ENCODE results near the gene KCNF1.

KCNF1 gene

GRCh38 chr2:10905006-10905861, 6.5 kb upstream of the KCNF1 start:
- DNase-seq = no peak

GRCh38 chr2:10905862-10906143, 5.9 kb upstream of the KCNF1 start:
- no peak for DNase-seq

- DNase-seq = no peak
Measured at GRCh38 chr2:10906926-10907625, 4.7 kb upstream of the KCNF1 start.

DNA sequence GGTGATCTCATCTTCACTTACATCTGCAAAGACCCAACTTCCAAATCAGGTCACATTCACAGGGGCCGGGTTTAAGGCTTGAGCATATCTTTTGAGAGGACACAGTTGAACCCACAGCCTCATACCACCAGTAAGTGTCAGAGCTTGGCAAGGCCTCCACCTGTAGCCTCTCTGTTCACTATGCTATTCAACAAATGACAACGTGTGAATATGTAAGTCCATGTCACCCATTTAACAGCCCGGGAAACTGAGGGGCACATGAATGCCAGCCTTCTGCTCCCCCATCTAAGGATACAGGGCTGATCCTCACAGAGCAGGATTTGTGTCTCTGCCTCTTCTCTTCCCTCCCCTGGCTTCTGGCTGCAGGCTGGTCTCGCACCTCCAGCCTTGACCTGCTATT, 3.5 kb upstream of the KCNF1 start:
- DNase-seq = no peak

DNA sequence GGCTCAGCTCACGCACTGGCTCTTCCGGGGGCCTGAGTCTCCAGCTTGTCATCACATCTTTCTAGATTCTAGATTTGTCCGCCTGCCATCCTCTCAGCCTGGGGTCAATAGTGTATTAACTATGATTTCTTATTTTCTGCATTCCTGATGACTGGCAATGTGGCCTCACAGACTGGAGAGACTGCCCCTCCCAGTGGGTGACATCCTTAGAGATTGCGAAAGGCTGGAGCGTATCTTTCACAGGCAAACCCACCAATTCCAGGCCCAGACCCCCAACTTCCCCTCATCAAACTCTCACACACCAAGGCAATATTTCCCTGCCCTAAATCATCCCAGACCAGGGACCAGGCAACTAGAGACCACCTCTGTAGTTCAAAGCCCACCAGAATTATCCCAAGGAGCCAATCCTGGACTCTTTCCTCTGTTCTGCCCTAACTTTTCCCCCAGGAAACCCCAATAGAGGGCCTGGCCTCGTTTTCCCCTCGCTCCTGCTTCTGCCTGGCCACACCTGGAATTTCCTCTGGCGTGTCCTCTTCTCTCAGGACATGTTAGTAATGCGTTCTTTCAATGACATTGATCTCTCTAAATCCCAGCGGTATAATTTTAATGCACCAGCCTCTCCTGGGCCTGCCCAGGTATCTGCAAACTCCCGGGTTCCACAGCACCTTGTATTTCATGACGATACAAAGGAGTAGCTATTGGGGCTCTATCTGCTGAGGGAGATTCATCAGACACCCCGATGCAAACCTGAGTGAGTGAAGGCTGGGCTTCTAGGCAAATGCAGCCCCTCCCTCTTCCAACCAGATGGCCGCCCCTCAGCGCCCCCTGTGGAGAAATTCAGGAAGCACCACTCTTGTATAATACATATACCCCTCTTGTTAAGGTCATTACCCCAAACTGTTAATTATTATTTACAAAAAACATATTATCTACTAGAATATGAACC, 2.4 kb upstream of the KCNF1 start:
- no peak for DNase-seq

DNA sequence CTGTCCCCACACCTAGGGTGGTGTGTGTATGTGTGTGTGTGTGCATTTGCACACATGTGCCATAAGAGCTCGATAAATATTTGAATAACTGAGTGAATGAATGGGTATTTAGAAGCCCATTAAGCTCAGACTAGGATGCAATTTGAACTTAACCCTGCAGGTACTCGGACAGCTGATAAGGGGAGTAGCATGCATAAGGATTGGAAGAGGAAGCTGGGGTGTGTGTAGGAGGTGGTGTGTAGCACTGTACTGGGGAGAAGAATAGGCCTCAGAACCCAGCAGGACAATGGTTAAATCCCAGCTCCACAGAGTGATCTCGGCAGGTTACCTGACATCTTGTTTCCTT, 1.8 kb upstream of the KCNF1 start:
- no peak for DNase-seq

DNA sequence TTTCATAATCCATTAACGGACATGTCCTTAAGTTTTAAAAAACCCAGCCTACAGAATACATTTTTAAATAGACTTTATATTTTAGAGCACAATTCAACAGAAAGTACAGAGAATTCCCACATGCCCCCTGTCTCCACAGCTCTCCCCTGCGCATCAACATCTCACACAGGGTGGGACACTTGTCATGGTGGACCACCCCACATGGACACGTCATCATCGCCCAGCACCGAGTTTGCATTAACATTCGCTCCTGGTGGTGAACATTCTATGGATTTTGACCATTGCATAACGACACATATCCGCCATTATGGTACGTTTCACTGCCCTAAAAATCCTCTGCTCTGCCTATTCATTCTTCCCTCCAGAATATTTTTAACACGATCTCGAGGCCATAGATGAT, 1.1 kb upstream of the KCNF1 start:
- no peak for DNase-seq

- DNase-seq = no peak
Measured at GRCh38 chr2:10912076-10912731, 470 bp downstream of the KCNF1 start.

DNA sequence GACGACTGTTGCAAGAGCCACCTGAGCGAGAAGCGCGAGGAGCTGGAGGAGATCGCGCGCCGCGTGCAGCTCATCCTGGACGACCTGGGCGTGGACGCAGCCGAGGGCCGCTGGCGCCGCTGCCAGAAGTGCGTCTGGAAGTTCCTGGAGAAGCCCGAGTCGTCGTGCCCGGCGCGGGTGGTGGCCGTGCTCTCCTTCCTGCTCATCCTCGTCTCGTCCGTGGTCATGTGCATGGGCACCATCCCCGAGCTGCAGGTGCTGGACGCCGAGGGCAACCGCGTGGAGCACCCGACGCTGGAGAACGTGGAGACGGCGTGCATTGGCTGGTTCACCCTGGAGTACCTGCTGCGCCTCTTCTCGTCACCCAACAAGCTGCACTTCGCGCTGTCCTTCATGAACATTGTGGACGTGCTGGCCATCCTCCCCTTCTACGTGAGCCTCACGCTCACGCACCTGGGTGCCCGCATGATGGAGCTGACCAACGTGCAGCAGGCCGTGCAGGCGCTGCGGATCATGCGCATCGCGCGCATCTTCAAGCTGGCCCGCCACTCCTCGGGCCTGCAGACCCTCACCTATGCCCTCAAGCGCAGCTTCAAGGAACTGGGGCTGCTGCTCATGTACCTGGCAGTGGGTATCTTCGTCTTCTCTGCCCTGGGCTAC, 1.2 kb downstream of the KCNF1 start:
- no peak for DNase-seq

DNA sequence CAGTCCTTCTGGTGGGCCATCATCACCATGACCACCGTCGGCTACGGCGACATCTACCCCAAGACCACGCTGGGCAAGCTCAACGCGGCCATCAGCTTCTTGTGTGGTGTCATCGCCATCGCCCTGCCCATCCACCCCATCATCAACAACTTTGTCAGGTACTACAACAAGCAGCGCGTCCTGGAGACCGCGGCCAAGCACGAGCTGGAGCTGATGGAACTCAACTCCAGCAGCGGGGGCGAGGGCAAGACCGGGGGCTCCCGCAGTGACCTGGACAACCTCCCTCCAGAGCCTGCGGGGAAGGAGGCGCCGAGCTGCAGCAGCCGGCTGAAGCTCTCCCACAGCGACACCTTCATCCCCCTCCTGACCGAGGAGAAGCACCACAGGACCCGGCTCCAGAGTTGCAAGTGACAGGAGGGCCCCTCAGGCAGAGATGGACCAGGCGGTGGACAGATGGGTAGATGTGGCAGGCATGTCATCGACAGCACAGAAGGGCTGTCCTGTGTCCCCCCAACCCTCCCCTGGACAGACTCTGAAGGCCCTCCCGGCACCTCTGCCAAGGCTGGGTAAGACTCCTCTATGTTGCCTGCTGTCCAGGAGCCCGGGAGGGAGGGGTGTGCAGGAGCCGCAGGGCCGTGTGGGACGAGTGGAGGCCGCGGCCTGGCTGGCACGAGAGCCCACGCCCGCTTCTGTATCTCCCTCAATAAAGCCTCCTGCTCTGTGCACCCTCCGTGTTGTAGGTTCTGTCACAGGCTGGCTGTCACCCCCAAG, 2.0 kb downstream of the KCNF1 start:
- DNase-seq = no peak

DNA sequence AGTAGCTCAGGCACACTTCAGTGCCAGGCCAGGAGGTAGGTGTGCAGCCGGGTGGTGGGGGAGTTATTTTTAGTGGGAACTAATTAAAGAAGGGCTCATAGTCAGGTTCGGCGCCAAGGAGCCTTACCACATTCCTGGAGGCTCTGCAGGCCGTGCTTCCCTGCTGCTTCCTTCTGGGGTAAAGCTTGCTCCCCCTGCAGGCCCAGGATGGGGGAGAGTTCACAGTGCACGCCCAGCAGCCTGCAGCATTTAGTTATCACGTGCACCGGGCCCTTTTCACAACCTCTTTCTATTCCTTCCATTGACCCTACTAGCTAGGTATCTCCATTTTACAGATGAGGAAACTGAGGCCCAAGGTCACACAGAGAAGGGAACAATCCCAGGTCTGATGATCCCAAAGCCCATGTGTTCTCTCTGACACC, 2.5 kb downstream of the KCNF1 start:
- DNase-seq = no peak

DNA sequence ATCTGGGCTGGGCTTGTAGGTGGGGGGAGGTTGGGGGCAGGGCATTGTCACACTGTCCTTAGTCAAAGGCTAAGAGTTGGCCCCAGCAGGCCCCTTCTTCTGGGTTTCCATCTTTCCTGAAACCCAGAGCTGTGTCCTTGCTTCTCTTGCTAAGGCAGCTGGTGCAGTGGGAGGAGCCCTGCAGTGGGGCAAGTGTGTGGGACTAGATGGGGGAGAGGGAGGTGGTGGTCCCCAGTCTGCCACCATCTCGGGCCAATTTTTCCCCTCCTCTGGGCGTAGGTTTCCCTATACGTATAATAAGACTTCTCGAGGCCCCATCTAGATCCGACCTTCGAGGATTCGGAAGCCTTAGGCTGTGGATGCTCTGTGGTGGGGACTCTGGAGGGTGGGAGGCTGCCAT, 3.5 kb downstream of the KCNF1 start:
- DNase-seq = no peak

DNA sequence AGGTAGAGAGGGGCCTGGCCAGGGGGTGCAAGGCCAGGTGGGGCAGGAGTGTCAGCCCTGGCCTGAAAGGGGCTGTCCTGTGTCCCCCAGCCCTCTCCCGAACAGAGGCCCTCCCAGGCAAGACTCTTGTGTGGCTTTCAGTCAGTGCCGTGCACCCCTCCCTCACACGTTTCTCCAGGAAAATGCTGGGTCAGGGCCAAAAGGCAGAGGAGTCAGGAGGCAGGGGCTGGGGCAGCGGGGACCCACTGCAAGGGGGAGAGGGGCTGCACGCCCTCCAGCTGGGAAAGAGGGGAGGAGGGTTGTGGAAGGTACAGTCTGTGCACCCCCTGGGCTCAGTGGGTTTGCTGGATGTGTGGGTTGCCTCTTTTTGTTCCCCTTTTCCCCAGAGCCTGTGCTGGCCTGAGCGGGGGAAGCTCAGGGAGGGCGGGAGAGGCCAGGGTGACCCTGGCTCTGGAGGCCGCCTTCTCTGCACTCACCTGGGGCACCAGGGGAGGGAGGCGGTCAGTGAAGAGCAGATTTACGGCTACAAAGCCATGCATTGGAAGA, 4.1 kb downstream of the KCNF1 start:
- no peak for DNase-seq

- DNase-seq = no peak
Measured at GRCh38 chr2:10916953-10917352, 5.2 kb downstream of the KCNF1 start.

DNA sequence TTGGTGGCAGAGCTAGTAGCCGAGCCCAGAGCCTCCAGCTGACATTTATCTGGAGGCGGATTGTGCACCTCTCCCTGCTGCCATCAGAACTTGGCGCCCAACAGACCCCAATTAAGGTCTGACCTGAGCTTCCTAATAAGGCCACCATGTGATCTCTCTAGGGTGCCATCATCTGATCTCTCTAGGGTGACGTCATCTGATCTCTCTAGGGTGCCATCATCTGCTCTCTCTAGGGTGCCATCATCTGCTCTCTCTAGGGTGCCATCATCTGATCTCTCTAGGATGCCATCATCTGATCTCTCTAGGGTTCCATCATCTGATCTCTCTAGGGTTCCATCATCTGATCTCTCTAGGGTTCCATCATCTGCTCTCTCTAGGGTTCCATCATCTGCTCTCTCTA, 6.2 kb downstream of the KCNF1 start:
- DNase-seq = no peak

- no peak for DNase-seq
Measured at GRCh38 chr2:10918661-10919409, 7.1 kb downstream of the KCNF1 start.

GRCh38 chr2:10919410-10919770, 7.7 kb downstream of the KCNF1 start:
- DNase-seq = no peak

- DNase-seq = no peak
Measured at GRCh38 chr2:10919771-10920621, 8.3 kb downstream of the KCNF1 start.

DNA sequence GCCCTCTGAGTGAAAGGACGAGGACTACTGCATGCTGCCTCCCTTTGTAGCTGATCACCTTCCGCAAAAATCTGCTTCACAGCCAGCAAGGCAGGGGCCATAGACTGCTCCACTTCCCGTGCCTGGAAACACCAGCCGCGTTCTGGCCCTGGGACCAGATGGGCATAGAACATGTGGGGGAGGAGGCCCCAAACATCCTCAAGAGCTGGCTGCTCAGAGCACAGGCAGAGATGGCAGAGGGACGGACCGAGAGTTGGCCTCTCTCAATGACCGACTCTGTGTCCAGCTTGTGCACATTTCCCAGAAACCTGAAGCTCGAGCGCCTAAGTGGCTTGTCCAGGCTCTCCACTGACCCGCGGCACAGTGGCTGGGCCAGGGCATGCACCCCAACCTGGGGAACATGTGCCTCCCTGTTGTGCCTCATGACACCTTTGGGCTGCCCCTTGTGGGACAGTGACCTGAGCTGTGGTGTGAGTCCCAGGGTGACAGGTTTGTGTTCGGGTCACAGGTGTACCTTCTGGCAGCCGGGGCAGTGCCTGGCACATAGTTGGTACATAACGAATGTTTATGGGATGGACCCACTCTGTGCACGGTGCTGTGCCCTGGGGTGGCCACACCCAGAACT, 9.1 kb downstream of the KCNF1 start:
- no peak for DNase-seq

Measured in bone marrow (tissue), 2 donors.